ENCODE measurements around the gene STX11. TPM values are rescaled to one million over a fixed set of nuclear protein-coding genes. Genes with fewer than 3 reads are reported as not detected.

STX11 gene
- total RNA-seq, 4 donors from 2014 or later: 9.3 to 15.4 (median 11.2) TPM

DNA sequence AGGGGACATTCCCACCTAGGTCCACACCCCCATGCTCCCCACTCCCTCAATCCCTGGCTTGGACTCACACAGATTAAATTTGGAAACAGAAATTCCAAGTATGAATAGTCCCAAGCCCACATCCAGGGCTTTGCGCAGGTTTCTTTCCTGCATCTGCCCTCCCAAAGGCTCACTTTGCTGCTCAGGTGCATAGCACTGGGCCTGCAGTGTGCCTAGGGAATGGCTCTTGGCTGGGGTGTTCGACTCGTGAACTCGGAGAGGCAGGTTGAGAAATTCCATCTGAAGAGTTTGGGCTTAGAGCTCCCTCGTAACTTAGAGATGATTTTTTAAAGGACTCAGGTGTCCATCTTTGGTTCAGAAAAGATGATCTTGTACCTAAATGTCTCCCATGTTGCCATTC lies 40.1 kb upstream of the STX11 start:
- no peaks in the 10 kb centered on the region for H3K4me1 ChIP-seq
- H3K36me3 ChIP-seq: no peaks in the 10 kb centered on the region
- WGBS, 2 donors: 87 to 88% methylated on average over 5 of the region's 5 CpGs
- no peak overlapping the region for H3K27ac ChIP-seq
- DNase-seq: no peak
- intact Hi-C loops (cut with DNase I): no loop called here
- TF ChIP-seq, protein P1, sequence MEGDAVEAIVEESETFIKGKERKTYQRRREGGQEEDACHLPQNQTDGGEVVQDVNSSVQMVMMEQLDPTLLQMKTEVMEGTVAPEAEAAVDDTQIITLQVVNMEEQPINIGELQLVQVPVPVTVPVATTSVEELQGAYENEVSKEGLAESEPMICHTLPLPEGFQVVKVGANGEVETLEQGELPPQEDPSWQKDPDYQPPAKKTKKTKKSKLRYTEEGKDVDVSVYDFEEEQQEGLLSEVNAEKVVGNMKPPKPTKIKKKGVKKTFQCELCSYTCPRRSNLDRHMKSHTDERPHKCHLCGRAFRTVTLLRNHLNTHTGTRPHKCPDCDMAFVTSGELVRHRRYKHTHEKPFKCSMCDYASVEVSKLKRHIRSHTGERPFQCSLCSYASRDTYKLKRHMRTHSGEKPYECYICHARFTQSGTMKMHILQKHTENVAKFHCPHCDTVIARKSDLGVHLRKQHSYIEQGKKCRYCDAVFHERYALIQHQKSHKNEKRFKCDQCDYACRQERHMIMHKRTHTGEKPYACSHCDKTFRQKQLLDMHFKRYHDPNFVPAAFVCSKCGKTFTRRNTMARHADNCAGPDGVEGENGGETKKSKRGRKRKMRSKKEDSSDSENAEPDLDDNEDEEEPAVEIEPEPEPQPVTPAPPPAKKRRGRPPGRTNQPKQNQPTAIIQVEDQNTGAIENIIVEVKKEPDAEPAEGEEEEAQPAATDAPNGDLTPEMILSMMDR (IDR thresholded peaks at IDR 0.05): no peak
- TF ChIP-seq POLR2A (IDR thresholded peaks at IDR 0.05): no peak
- no peak overlapping the region for H3K4me3 ChIP-seq
- no peaks in the 10 kb centered on the region for H3K9me3 ChIP-seq
- H3K27me3 ChIP-seq: no peaks in the 10 kb centered on the region

- H3K9me3 ChIP-seq: no peaks in the 10 kb centered on the region
- no peaks in the 10 kb centered on the region for H3K27me3 ChIP-seq
- WGBS, 2 donors: 89 to 90% methylated on average over 6 of the region's 6 CpGs
- intact Hi-C loops (cut with DNase I): no loop called here
- H3K4me3 ChIP-seq: no peak overlapping the region
- no peaks in the 10 kb centered on the region for H3K36me3 ChIP-seq
- TF ChIP-seq, protein P1 (IDR thresholded peaks at IDR 0.05): no peak
- TF ChIP-seq POLR2A (IDR thresholded peaks at IDR 0.05): no peak
- no peaks in the 10 kb centered on the region for H3K4me1 ChIP-seq
- no peak for DNase-seq
- H3K27ac ChIP-seq: no peak overlapping the region
These were observed 37.0 kb upstream of the STX11 start for GRCh38 chr6:144113366-144113765.

- no peak overlapping the region for H3K27ac ChIP-seq
- no peak overlapping the region for H3K4me3 ChIP-seq
- H3K4me1 ChIP-seq: no peaks in the 10 kb centered on the region
- no peaks in the 10 kb centered on the region for H3K36me3 ChIP-seq
- no peaks in the 10 kb centered on the region for H3K9me3 ChIP-seq
- TF ChIP-seq POLR2A (IDR thresholded peaks at IDR 0.05): no peak
- TF ChIP-seq, protein P1 (IDR thresholded peaks at IDR 0.05): no peak
- no peak for DNase-seq
- 87 to 94% methylated on average over 3 of the region's 3 CpGs for WGBS, 2 donors
- intact Hi-C loops (cut with DNase I): no loop called here
- H3K27me3 ChIP-seq: no peaks in the 10 kb centered on the region
These were observed 35.1 kb upstream of the STX11 start for GRCh38 chr6:144115219-144115618.

- H3K36me3 ChIP-seq: no peaks in the 10 kb centered on the region
- no peaks in the 10 kb centered on the region for H3K27me3 ChIP-seq
- intact Hi-C loops (cut with DNase I): no loop called here
- H3K4me3 ChIP-seq: no peak overlapping the region
- whole genome bisulfite sequencing, 2 donors: 74 to 75% methylated on average over 4 to 5 of the region's 5 CpGs
- DNase-seq: no peak
- no peak overlapping the region for H3K27ac ChIP-seq
- H3K4me1 ChIP-seq: peaks cover 0 to 6% (median 0%) of the 10 kb centered on the region in 3 donors
- no peaks in the 10 kb centered on the region for H3K9me3 ChIP-seq
- no peak for TF ChIP-seq POLR2A (IDR thresholded peaks at IDR 0.05)
- TF ChIP-seq, protein P1 (IDR thresholded peaks at IDR 0.05): no peak
These were observed 30.9 kb upstream of the STX11 start for GRCh38 chr6:144119376-144119775.

DNA sequence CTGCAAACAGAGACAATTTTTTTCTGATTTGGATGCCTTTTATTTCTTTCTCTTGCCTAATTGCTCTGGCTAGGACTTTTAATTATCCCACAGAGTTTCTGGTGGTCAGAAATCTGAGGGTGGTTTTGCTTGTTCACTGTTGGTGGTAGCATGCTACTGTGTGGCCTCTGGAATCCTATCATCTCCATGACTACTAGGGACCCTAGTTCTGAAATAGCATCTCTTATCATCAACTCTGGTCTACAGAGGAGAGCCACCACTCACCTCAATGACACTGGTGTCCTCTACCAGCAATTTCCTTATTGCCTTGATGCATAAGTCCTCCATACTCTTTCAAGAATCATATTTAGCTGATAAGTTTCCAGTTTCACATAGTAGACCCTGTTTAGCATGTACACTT lies 27.5 kb upstream of the STX11 start:
- H3K4me1 ChIP-seq: peaks cover 0 to 6% (median 0%) of the 10 kb centered on the region in 3 donors
- no peaks in the 10 kb centered on the region for H3K9me3 ChIP-seq
- H3K27ac ChIP-seq: no peak overlapping the region
- no peaks in the 10 kb centered on the region for H3K27me3 ChIP-seq
- no peaks in the 10 kb centered on the region for H3K36me3 ChIP-seq
- TF ChIP-seq, protein P1 (IDR thresholded peaks at IDR 0.05): no peak
- no peak for TF ChIP-seq POLR2A (IDR thresholded peaks at IDR 0.05)
- intact Hi-C loops (cut with DNase I): no loop called here
- no peak overlapping the region for H3K4me3 ChIP-seq
- DNase-seq: no peak
